Uterus (tissue), 4 donors: ENCODE data around the gene C1orf87. TPM values are rescaled to one million over a fixed set of nuclear protein-coding genes. Genes with fewer than 3 reads are reported as not detected.
A peak's percentile ranks its signal among the peaks of the same experiment; 100 is the strongest.

Experiments used
- DNase-seq, 2 donors: peaks; one replicate each; pipeline ENCODE4 v3.0.0-alpha.2; 2019 to 2020
- H3K27ac ChIP-seq, 2 donors: fragments of 200-600 bp; sonication (generic); 1 replicate in 1 of 2; 2 replicates in 1 of 2; pipeline ENCODE4 v1.5.1; 2016 to 2018
- H3K27me3 ChIP-seq, 2 donors: fragments of 200-600 bp; sonication (generic); one replicate each; pipeline ENCODE4 v1.5.1; 2018 to 2019; ENCODE audit warnings: control low read depth in 1 of 2
- H3K36me3 ChIP-seq, 2 donors: fragments of 200-600 bp; sonication (generic); one replicate each; pipeline ENCODE4 v1.5.1; 2019; ENCODE audit warnings: control low read depth in 1 of 2
- H3K4me1 ChIP-seq, 2 donors: fragments of 200-600 bp; sonication (generic); one replicate each; pipeline ENCODE4 v1.5.1; 2018 to 2019; ENCODE audit warnings: control low read depth in 1 of 2
- H3K4me3 ChIP-seq, 2 donors: fragments of 200-600 bp; sonication (generic); 1 replicate in 1 of 2; 2 replicates in 1 of 2; pipeline ENCODE4 v1.5.1; 2018 to 2019; ENCODE audit warnings: mild to moderate bottlenecking in 1 of 2
- H3K9me3 ChIP-seq, 2 donors: fragments of 200-600 bp; sonication (generic); one replicate each; pipeline ENCODE4 v1.5.1; 2019; ENCODE audit warnings: control low read depth in 1 of 2
- POLR2A ChIP-seq, 2 donors: fragments of 450-650 bp; IDR thresholded peaks; one replicate each; pipeline ENCODE4 v1.6.1; 2016; ENCODE audit warnings: antibody characterized with exemption in 2 of 2, mild to moderate bottlenecking in 1 of 2, moderate library complexity in 1 of 2
- intact Hi-C: fragments of 100-400 bp; cut with DNase I; formaldehyde crosslinking; loops from one replicate; pipeline ENCODE4 v1.15.1; 2023; ENCODE audit warnings: low total_unique reads
- total RNA-seq, 4 donors: library from RNA; depleted of rRNA in 3 of 4; stranded (reverse); fragments of >200 nt in 3 of 4; gene quantifications; one replicate each; pipeline versions ENCODE4 v1.1.0 to v1.2.4, GENCODE V29; 2014 to 2023
- TF ChIP-seq, protein P1 (sequence below), 4 experiments: fragments of 200-600 bp in 2 of 4; fragments of 450-650 bp in 2 of 4; sonication (generic) in 2 of 4; IDR thresholded peaks; one replicate each; pipeline ENCODE4 v1.5.1; 2016 to 2019; ENCODE audit warnings: antibody characterized with exemption in 4 of 4, mild to moderate bottlenecking in 2 of 4, moderate library complexity in 1 of 4
- donor health status: DM: yes; HTN: yes; CAD: no.

The C1orf87 gene
- total RNA-seq, 4 donors from 2014 or later: 0.18 to 1.9 TPM; not detected in 2

DNA sequence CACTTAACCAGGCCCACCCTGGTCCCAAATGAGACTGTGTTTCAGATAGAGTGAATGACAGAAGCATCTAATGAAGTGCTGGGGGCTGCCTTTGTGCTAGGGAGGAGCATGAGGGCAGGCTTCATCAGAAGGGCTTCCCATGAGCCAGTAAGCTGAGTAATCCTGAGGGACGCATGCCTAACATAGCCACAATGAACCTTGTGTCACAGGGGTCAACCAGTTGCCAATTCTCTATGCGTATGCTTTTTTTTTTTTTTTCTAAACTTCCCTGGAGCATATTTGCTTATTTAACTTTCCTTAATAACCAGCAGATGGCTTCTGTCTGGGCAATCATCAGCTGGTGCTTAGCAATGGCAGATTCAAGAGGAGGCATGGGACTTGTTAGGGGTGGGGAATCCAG is 121.5 kb downstream of the C1orf87 start:
- Histone ChIP-seq H3K27ac (no peak overlapping the region), H3K27me3 (no peaks in the 10 kb centered on the region), H3K4me3 (no peak overlapping the region), H3K9me3 (peaks cover 0 to 3% of the 10 kb centered on the region in 2 donors), H3K4me1 (no peaks in the 10 kb centered on the region), H3K36me3 (no peaks in the 10 kb centered on the region)
- TF ChIP-seq POLR2A (IDR thresholded peaks at IDR 0.05): no peak
- TF ChIP-seq, protein P1, sequence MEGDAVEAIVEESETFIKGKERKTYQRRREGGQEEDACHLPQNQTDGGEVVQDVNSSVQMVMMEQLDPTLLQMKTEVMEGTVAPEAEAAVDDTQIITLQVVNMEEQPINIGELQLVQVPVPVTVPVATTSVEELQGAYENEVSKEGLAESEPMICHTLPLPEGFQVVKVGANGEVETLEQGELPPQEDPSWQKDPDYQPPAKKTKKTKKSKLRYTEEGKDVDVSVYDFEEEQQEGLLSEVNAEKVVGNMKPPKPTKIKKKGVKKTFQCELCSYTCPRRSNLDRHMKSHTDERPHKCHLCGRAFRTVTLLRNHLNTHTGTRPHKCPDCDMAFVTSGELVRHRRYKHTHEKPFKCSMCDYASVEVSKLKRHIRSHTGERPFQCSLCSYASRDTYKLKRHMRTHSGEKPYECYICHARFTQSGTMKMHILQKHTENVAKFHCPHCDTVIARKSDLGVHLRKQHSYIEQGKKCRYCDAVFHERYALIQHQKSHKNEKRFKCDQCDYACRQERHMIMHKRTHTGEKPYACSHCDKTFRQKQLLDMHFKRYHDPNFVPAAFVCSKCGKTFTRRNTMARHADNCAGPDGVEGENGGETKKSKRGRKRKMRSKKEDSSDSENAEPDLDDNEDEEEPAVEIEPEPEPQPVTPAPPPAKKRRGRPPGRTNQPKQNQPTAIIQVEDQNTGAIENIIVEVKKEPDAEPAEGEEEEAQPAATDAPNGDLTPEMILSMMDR (IDR thresholded peaks at IDR 0.05): no peak
- intact Hi-C loops: no loop called here
- DNase-seq: no peak

DNA sequence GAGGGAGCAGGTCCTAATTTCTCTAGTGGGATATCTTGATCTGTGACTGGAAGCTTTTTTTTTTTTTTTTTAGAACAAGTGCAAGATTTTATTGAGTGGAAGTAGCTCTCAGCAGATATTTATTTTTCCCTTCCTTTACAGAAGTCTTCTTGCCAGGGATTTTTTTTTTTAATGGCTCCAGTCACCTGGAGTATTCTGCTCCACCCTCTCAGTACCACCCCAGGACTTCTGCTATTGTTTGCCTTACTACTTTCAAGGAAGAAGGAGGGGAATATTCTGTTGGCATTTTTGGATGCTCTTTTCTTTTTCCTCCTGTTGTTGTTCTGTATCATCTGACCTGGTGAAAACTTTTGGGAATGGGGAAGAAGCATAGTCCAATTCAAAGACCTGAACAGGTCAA is 123.9 kb downstream of the C1orf87 start:
- H3K4me3 ChIP-seq: no peak overlapping the region
- no peak overlapping the region for H3K27ac ChIP-seq
- intact Hi-C loops: no loop called here
- H3K36me3 ChIP-seq: no peaks in the 10 kb centered on the region
- no peaks in the 10 kb centered on the region for H3K4me1 ChIP-seq
- H3K27me3 ChIP-seq: no peaks in the 10 kb centered on the region
- TF ChIP-seq POLR2A (IDR thresholded peaks at IDR 0.05): no peak
- TF ChIP-seq, protein P1 (IDR thresholded peaks at IDR 0.05): no peak
- H3K9me3 ChIP-seq: peaks cover 0 to 3% of the 10 kb centered on the region in 2 donors
- no peak for DNase-seq

DNA sequence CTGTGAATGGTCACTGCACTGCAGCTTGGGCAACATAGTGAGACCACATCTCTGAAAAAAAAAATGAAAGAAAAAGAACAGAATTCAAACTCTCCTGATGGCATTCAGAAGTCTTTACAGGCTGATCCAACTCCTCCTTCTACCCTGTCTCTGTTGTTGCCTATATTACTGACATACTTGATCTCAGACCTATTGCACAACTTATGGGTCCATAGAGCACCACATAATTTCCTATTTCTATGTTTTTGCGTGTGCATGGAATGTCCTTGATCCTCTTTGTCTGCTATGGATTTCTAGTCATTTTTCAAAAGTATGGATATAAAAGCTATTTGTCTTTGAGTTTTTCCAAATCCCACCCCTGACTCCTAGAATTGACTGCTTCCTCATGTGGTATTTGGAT is 124.6 kb downstream of the C1orf87 start:
- Histone ChIP-seq H3K9me3 (no peaks in the 10 kb centered on the region), H3K27me3 (no peaks in the 10 kb centered on the region)
- intact Hi-C loops: no loop called here

DNA sequence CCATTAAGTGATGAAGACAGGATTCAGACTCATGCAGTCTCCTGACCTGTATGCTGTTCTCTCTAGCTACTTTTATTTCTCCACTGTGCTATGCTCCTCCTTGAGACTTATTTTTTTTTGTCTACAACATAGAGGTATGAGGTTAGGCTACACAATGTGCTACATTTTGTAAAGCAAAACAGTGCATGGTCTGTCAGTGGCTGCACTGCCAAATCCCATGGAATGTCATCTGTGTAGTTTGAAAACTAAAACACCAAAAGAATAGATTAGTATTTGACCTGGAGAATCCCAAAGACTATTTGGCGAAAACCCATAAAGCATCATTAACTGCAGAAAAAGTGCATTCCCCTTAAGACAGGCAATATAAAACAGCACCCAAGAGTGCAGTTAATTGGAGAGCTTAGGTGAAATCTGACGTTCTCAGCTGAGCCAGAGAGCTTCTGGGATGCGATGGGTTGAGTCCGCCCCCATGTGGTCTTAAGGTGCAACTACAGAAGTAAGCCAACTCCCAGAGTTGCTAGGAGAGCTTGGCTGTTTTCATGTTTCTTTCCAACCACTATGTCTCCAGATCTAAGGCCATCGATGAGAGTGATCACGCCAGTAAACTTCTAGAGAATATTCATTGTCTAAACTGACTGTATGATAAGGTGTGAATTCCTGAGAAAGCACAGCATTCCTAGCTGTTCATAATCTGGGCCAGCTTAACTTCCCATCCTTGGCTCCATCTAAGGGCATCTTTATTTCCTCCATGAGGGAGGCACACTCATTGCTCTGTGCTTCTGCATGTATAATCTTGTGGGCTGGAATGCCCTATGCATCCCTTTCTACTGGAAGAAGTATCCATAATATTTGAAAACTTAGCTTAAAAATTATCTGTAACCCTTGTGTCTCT is 126.3 kb downstream of the C1orf87 start:
- peak; percentile 26 to 34 for DNase-seq

More for the DNA sequence above, 124.6 kb downstream of the C1orf87 start:
- Histone ChIP-seq H3K4me3 (no peak overlapping the region), H3K4me1 (no peaks in the 10 kb centered on the region), H3K27ac (no peak overlapping the region), H3K36me3 (no peaks in the 10 kb centered on the region)
- DNase-seq: no peak
- no peak for TF ChIP-seq POLR2A (IDR thresholded peaks at IDR 0.05)
- TF ChIP-seq, protein P1 (IDR thresholded peaks at IDR 0.05): no peak

DNA sequence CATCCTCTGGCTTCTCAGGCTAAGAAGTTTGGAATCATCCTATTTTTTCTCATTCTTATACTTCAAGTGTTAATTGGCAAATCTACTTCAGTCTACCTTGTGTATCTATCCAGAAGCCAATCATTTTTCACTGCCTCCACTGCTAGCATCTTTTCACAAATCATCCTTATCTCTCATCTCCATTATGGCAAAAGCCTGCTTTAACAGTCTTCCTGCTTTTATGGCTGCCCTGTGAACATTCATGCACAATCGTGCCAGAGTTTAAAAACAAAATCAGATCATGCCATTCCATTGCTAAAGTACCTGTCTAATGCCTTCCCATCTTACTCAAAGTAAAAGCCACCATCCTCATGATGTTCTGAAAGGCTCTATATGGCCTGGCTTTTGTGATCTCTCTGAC is 127.8 kb downstream of the C1orf87 start:
- H3K27ac ChIP-seq: no peak overlapping the region
- no peaks in the 10 kb centered on the region for H3K4me1 ChIP-seq
- intact Hi-C loops: no loop called here
- H3K27me3 ChIP-seq: no peaks in the 10 kb centered on the region
- no peak overlapping the region for H3K4me3 ChIP-seq
- no peak for DNase-seq
- H3K36me3 ChIP-seq: no peaks in the 10 kb centered on the region
- no peaks in the 10 kb centered on the region for H3K9me3 ChIP-seq
- TF ChIP-seq, protein P1 (IDR thresholded peaks at IDR 0.05): no peak
- no peak for TF ChIP-seq POLR2A (IDR thresholded peaks at IDR 0.05)

More for the DNA sequence above, 126.3 kb downstream of the C1orf87 start:
- no peaks in the 10 kb centered on the region for H3K4me1 ChIP-seq
- TF ChIP-seq, protein P1 (IDR thresholded peaks at IDR 0.05): peak; percentile 68 to 75 (median 71)
- no peak for TF ChIP-seq POLR2A (IDR thresholded peaks at IDR 0.05)
- H3K4me3 ChIP-seq: no peak overlapping the region
- intact Hi-C loops: no loop called here
- H3K27ac ChIP-seq: no peak overlapping the region
- H3K27me3 ChIP-seq: no peaks in the 10 kb centered on the region
- H3K36me3 ChIP-seq: no peaks in the 10 kb centered on the region
- no peaks in the 10 kb centered on the region for H3K9me3 ChIP-seq
